Measurements from ENCODE around the gene QSOX1.
"Not testable (repeated sequence)": the region's sequence is repeated elsewhere in the genome, so short reads cannot be mapped to it uniquely, and the experiment has no call there.

The QSOX1 gene

DNA sequence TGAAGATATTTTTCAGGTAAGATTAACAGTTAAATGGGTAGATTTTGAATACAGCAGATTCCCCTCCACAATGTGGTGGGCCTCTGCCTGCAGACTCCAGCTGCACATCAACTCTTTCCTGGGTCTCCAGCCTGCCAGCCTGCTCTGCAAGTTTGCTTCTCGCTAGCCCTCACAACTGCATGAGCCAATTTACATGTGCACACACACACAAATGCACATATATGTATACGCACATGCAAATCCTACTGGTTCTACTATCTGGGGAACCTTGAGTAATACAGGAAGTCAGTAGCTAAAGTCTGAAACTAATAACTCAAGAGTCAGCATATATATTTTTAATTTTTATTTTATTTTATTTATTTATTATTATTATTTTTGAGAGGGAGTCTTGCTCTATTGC, 34.8 kb upstream of the QSOX1 start:
- no peak for DNase-seq (ENCODE audit: low spot score)
- Histone ChIP-seq H3K27ac (no peak overlapping the region), H3K4me3 (no peak overlapping the region)
- TF ChIP-seq, protein P1, sequence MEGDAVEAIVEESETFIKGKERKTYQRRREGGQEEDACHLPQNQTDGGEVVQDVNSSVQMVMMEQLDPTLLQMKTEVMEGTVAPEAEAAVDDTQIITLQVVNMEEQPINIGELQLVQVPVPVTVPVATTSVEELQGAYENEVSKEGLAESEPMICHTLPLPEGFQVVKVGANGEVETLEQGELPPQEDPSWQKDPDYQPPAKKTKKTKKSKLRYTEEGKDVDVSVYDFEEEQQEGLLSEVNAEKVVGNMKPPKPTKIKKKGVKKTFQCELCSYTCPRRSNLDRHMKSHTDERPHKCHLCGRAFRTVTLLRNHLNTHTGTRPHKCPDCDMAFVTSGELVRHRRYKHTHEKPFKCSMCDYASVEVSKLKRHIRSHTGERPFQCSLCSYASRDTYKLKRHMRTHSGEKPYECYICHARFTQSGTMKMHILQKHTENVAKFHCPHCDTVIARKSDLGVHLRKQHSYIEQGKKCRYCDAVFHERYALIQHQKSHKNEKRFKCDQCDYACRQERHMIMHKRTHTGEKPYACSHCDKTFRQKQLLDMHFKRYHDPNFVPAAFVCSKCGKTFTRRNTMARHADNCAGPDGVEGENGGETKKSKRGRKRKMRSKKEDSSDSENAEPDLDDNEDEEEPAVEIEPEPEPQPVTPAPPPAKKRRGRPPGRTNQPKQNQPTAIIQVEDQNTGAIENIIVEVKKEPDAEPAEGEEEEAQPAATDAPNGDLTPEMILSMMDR (IDR thresholded peaks at IDR 0.05) = no peak

GRCh38 chr1:180123463-180123936, 31.2 kb upstream of the QSOX1 start:
- Histone ChIP-seq H3K4me3 (no peak overlapping the region), H3K27ac (no peak overlapping the region)
- DNase-seq (ENCODE audit: low spot score) = no peak
- TF ChIP-seq, protein P1 (IDR thresholded peaks at IDR 0.05) = no peak

- TF ChIP-seq, protein P1 (IDR thresholded peaks at IDR 0.05) = no peak
- no peak overlapping the region for H3K4me3 ChIP-seq
- DNase-seq (ENCODE audit: low spot score) = no peak
- H3K27ac ChIP-seq = no peak overlapping the region
Measured at GRCh38 chr1:180130651-180131050, 24.0 kb upstream of the QSOX1 start.

DNA sequence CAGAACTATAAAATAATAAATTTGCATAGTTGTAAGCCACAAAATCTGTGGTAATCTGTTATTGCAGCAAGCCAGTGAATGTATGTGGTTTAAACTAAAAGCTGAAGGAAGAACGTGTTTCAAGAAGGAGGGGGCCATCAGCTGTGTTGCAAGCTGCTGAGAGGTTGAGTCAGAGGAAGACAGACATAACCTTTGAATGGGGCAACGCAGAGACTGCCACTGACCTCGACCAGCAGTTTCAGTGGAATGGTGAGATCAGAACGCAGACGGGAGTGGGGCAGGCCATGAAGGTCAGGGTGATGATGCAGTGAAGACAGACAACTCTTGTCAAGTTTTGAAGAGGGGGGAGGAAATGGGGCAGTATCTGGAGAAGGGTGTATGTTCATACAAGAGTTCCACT, 23.2 kb upstream of the QSOX1 start:
- no peak for DNase-seq (ENCODE audit: low spot score)
- no peak overlapping the region for H3K4me3 ChIP-seq
- no peak overlapping the region for H3K27ac ChIP-seq
- TF ChIP-seq, protein P1 (IDR thresholded peaks at IDR 0.05) = no peak

GRCh38 chr1:180133193-180133592, 21.5 kb upstream of the QSOX1 start:
- TF ChIP-seq, protein P1 (IDR thresholded peaks at IDR 0.05) = no peak
- no peak for DNase-seq (ENCODE audit: low spot score)
- no peak overlapping the region for H3K4me3 ChIP-seq
- no peak overlapping the region for H3K27ac ChIP-seq

GRCh38 chr1:180133688-180134087, 21.0 kb upstream of the QSOX1 start:
- DNase-seq (ENCODE audit: low spot score); H3K4me3 ChIP-seq; H3K27ac ChIP-seq: not testable (repeated sequence)

GRCh38 chr1:180135535-180135934, 19.1 kb upstream of the QSOX1 start:
- H3K27ac ChIP-seq = no peak overlapping the region
- DNase-seq (ENCODE audit: low spot score) = no peak
- TF ChIP-seq, protein P1 (IDR thresholded peaks at IDR 0.05) = no peak
- no peak overlapping the region for H3K4me3 ChIP-seq

Measured in coronary artery (tissue), 2 donors.